K562 (cell line): Measurements from ENCODE around the gene PVALEF. TPM values are rescaled to one million over a fixed set of nuclear protein-coding genes. Genes with fewer than 3 reads are reported as not detected.

ENCODE experiments used
- ATAC-seq: fragments of 200-7000 bp; cut with Tn5 transposase; 3 replicates; pipeline ENCODE4 v1.9.1; 2020; ENCODE audit warnings: moderate library complexity
- BruUV-seq: library from RNA; stranded (reverse); fragments of 400-500 nt; replicated peaks from 2 replicates; lab custom pipeline; 2021; lab: Mats Ljungman, UMichigan
- CTCF ChIA-PET: fragments of 300-600 bp; formaldehyde crosslinking; extraction: SDS; loops from one replicate; lab custom pipeline; 2021; ENCODE audit warnings: low intra/inter-chr PET ratio; lab: Yijun Ruan, JAX
- POLR2A ChIA-PET: fragments of 300-600, 350-650 bp; sonication (Branson Sonifier 250); formaldehyde crosslinking; extraction: SDS; loops from one replicate; lab custom pipeline; 2021; ENCODE audit warnings: antibody characterized with exemption, inconsistent platforms; lab: Yijun Ruan, JAX
- DNase-seq, 4 experiments: peaks; one replicate each; pipeline versions ENCODE4 v3.0.0 to v3.0.0-alpha.2; 2011 to 2018; ENCODE audit warnings: low spot score in 3 of 4, mixed read lengths in 3 of 4; ENCODE audit errors: extremely low read depth in 1 of 4
- FAIRE-seq: peaks from 2 replicates; lab custom pipeline; 2011; peaks lifted over from hg19 to GRCh38; lab: Jason Lieb, UNC
- H2AFZ ChIP-seq: 2 replicates; pipeline ENCODE4 v1.6.0; 2011; ENCODE audit warnings: low read depth, low read length, control low read depth, inconsistent platforms
- H3K27ac ChIP-seq: fragments of 200-600 bp; 3 replicates; pipeline ENCODE4 v1.8.0; 2011; ENCODE audit warnings: low read depth, mild to moderate bottlenecking, control low read depth, inconsistent platforms, low read length, moderate library complexity, mixed read lengths; ENCODE audit errors: extremely low read depth
- H3K27me3 ChIP-seq, 2 experiments: fragments of 300-600 bp in 1 of 2; 2 replicates in 1 of 2; 3 replicates in 1 of 2; pipeline versions ENCODE4 v1.6.0 to v1.8.0; 2011; ENCODE audit warnings: inconsistent platforms in 2 of 2, low read length in 2 of 2, mild to moderate bottlenecking in 1 of 2, mixed read lengths in 1 of 2, moderate library complexity in 1 of 2; ENCODE audit not compliant: control insufficient read depth in 2 of 2, insufficient read depth in 2 of 2
- H3K36me3 ChIP-seq: fragments of 300-600 bp; 3 replicates; pipeline ENCODE4 v1.8.0; 2011; ENCODE audit warnings: mild to moderate bottlenecking, low read length, inconsistent platforms; ENCODE audit not compliant: control insufficient read depth, insufficient read depth
- H3K4me1 ChIP-seq, 2 experiments: fragments of 200-600 bp in 1 of 2; replicated peaks in 1 of 2; 2 replicates in 1 of 2; 3 replicates in 1 of 2; pipeline versions ENCODE4 v1.5.1 to v1.8.0; 2011; ENCODE audit warnings: inconsistent platforms in 2 of 2, low read length in 2 of 2, mild to moderate bottlenecking in 1 of 2, mixed read lengths in 1 of 2, moderate library complexity in 1 of 2; ENCODE audit not compliant: control insufficient read depth in 2 of 2, insufficient read depth in 2 of 2
- H3K4me2 ChIP-seq: 2 replicates; pipeline ENCODE4 v1.6.1; 2011; ENCODE audit warnings: low read length, control low read depth, inconsistent platforms, mixed read lengths; ENCODE audit not compliant: insufficient read depth
- H3K4me3 ChIP-seq: fragments of 200-600 bp; sonication (generic), shearing (Covaris generic); 2 replicates; pipeline ENCODE4 v1.5.1; 2016; ENCODE audit warnings: control low read depth, inconsistent platforms
- H3K79me2 ChIP-seq: fragments of 200-600 bp; 3 replicates; pipeline ENCODE4 v1.8.0; 2011; ENCODE audit warnings: low read length, inconsistent platforms; ENCODE audit not compliant: control insufficient read depth, insufficient read depth
- H3K9ac ChIP-seq, 2 experiments: 2 replicates each; pipeline versions ENCODE4 v1.6.0 to v1.6.1; 2011; ENCODE audit warnings: low read depth in 2 of 2, low read length in 2 of 2, control low read depth in 1 of 2, inconsistent platforms in 1 of 2, mild to moderate bottlenecking in 1 of 2, mixed read lengths in 1 of 2; ENCODE audit not compliant: insufficient read depth in 1 of 2
- H3K9me1 ChIP-seq: one replicate; pipeline ENCODE4 v1.6.0; 2011; ENCODE audit warnings: inconsistent platforms, mild to moderate bottlenecking, low read length, moderate library complexity; ENCODE audit not compliant: control insufficient read depth, insufficient read depth
- H3K9me3 ChIP-seq: replicated peaks from 2 replicates; pipeline ENCODE4 v1.5.1; 2011; ENCODE audit warnings: low read depth, low read length, inconsistent platforms; ENCODE audit not compliant: control insufficient read depth, insufficient read depth
- H4K20me1 ChIP-seq: replicated peaks from 2 replicates; pipeline ENCODE4 v1.6.1; 2011; ENCODE audit warnings: low read length, inconsistent platforms, mixed read lengths; ENCODE audit not compliant: control insufficient read depth, insufficient read depth
- CCNT2 ChIP-seq: IDR thresholded peaks from 2 replicates; pipeline ENCODE4 v1.6.1; 2011; ENCODE audit warnings: borderline replicate concordance, low read depth, mild to moderate bottlenecking, moderate library complexity, mixed read lengths, low read length; ENCODE audit not compliant: insufficient read length; ENCODE audit errors: extremely low read depth
- CREBBP ChIP-seq: IDR thresholded peaks from one replicate; pipeline ENCODE4 v1.6.1; 2012; ENCODE audit warnings: low read depth, mild to moderate bottlenecking, control low read depth, inconsistent platforms, low read length
- FOSL1 ChIP-seq: fragments of 200-800 bp; sonication (Bioruptor generic); conservative IDR thresholded peaks from 2 replicates; pipeline ENCODE4 v1.6.1; 2016; ENCODE audit warnings: missing genetic modification characterization, missing compliant biosample characterization
- HNRNPUL1 ChIP-seq: fragments of 200-400 bp; formaldehyde crosslinking; IDR thresholded peaks from 2 replicates; pipeline ENCODE4 v1.6.1; 2017; ENCODE audit warnings: low read length
- IRF9 ChIP-seq: fragments of 450-650 bp; IDR thresholded peaks from 2 replicates; pipeline ENCODE4 v1.6.1; 2016; ENCODE audit warnings: missing biosample characterization, missing genetic modification characterization
- LEF1 ChIP-seq: fragments of 450-650 bp; IDR thresholded peaks from 2 replicates; pipeline ENCODE4 v1.6.1; 2016; ENCODE audit warnings: mild to moderate bottlenecking
- NFE2 ChIP-seq: IDR thresholded peaks from 2 replicates; pipeline ENCODE4 v1.6.1; 2014; ENCODE audit warnings: antibody characterized with exemption, low read depth
- NFIC ChIP-seq: fragments of 450-650 bp; IDR thresholded peaks from 2 replicates; pipeline ENCODE4 v1.6.1; 2017; ENCODE audit warnings: mild to moderate bottlenecking, inconsistent platforms
- REST ChIP-seq, 2 experiments: fragments of 450-650 bp; formaldehyde crosslinking in 1 of 2; IDR thresholded peaks; 2 replicates each; pipeline versions ENCODE4 v1.4.0 to v1.6.1; 2014 to 2020; ENCODE audit warnings: mild to moderate bottlenecking in 2 of 2, borderline replicate concordance in 1 of 2, low read depth in 1 of 2
- RFX1 ChIP-seq: fragments of 450-650 bp; IDR thresholded peaks from 2 replicates; pipeline ENCODE4 v1.6.1; 2016; ENCODE audit warnings: mild to moderate bottlenecking, moderate library complexity
- TAF15 ChIP-seq: fragments of 200-400 bp; formaldehyde crosslinking; IDR thresholded peaks from 2 replicates; pipeline ENCODE4 v1.6.1; 2017; ENCODE audit warnings: mild to moderate bottlenecking, low read depth, low read length, moderate library complexity
- ZFP36 ChIP-seq: fragments of 150-350 bp; IDR thresholded peaks from 2 replicates; pipeline ENCODE4 v1.6.1; 2018; ENCODE audit warnings: low read length, low read depth; ENCODE audit not compliant: partially characterized antibody
- ZNF511 ChIP-seq: sonication (generic); formaldehyde crosslinking; IDR thresholded peaks from 2 replicates; pipeline ENCODE4 v1.8.0; 2022; ENCODE audit warnings: mild to moderate bottlenecking, missing genetic modification reagents
- WGBS: fragments of 100-300 bp; shearing (Covaris generic); methylation state at CpG from one replicate; pipeline ENCODE4 v1.1.6; 2016; ENCODE audit warnings: low coverage, mixed read lengths; ENCODE audit not compliant: insufficient coverage; ENCODE audit errors: missing lambda C conversion rate; 5-methylcytosine and 5-hydroxymethylcytosine counted together
- in situ Hi-C: fragments of 300-500 bp; cut with MboI; formaldehyde crosslinking; loops from 4 replicates; pipeline ENCODE4 v1.15.0; 2018; ENCODE audit warnings: inconsistent platforms, mixed read lengths
- intact Hi-C: fragments of 100-400 bp; cut with micrococcal nuclease; formaldehyde crosslinking; loops from 2 replicates; pipeline ENCODE4 v1.14.2; 2022
- polyA plus RNA-seq, 8 experiments: library from polyadenylated mRNA; depleted of rRNA in 4 of 8; stranded (reverse) in 5 of 8; unstranded in 3 of 8; fragments of >200 nt; fragmentation: Nextera tagmentation in 2 of 8; fragmentation: Illumina TruSeq in 1 of 8; extraction: Ambion mirVana in 2 of 8; extraction: Trizol in 1 of 8; gene quantifications; 2 replicates each; pipeline versions ENCODE4 v1.2.1 to v1.2.3, GENCODE V29; 2011 to 2014; ENCODE audit warnings: inconsistent platforms in 1 of 8, missing spikeins in 1 of 8
- total RNA-seq, 7 experiments: library from RNA; depleted of rRNA in 6 of 7; stranded (reverse); fragments of >200 nt in 6 of 7; fragmentation: Illumina TruSeq in 2 of 7; extraction: Trizol in 2 of 7; gene quantifications; 2 replicates each; pipeline versions ENCODE4 v1.2.1 to v1.2.3, GENCODE V29; 2011 to 2021; ENCODE audit warnings: low replicate concordance in 1 of 7

The PVALEF gene
- total and polyA plus RNA-seq, 9 of the 15 experiments (the other 6 are each of a cell fraction or from before 2014, with no cell fraction given): not detected

- in situ Hi-C loops (loop anchor here (25.0 kb wide), 1 partner anchor 90 kb away; the partner anchor contains the start of genes NDUFAF8 and TEPSIN), intact Hi-C loops (no loop called here)
- no peak for DNase-seq
- 8% methylated on average over 10 of the region's 10 CpGs for WGBS
- H3K27me3 ChIP-seq: peaks cover 13 to 45% of the 10 kb centered on the region in 2 experiments; a peak in 4 of 5 replicates
- no peak for FAIRE-seq
- ChIA-PET POLR2A (interaction anchor here (0.6 kb wide), 1 partner anchor 286 kb away, joined by 4 read pairs; no protein-coding TSS in a partner anchor), CTCF (no interaction called here)
- no peaks in the 10 kb centered on the region for H3K36me3 ChIP-seq
- H3K9me3 ChIP-seq: no peaks in the 10 kb centered on the region
- no peak overlapping the region for H3K4me3 ChIP-seq
- no peak overlapping the region for H3K9ac ChIP-seq
- no peaks in the 10 kb centered on the region for H4K20me1 ChIP-seq
- H3K27ac ChIP-seq: no peak overlapping the region
- H3K4me2 ChIP-seq: no peak overlapping the region
- no peak for TF ChIP-seq IRF9 (tag)
- no peak for TF ChIP-seq REST (IDR thresholded peaks at IDR 0.05; ENCODE audit: borderline replicate concordance)
- TF ChIP-seq REST (CRISPR knock-in tag; IDR thresholded peaks at IDR 0.05; ENCODE audit: low read depth): no peak
- TF ChIP-seq LEF1: no peak
- no peak for TF ChIP-seq ZNF511 (CRISPR knock-in tag)
- TF ChIP-seq FOSL1 (tag): no peak
- TF ChIP-seq CCNT2: no peak
- TF ChIP-seq NFE2: no peak
- no peak for TF ChIP-seq ZFP36
- TF ChIP-seq NFIC: no peak
- TF ChIP-seq HNRNPUL1: no peak
- no peak for TF ChIP-seq CREBBP
- TF ChIP-seq TAF15: no peak
- no peak for TF ChIP-seq RFX1
- H3K79me2 ChIP-seq: no peaks in the 10 kb centered on the region
- BruUV-seq: no TSS peak
- H3K9me1 ChIP-seq: no peaks in the 10 kb centered on the region
- H3K4me1 ChIP-seq: peaks cover 5 to 36% of the 10 kb centered on the region in 2 experiments; a peak in 3 of 5 replicates
- ATAC-seq: no peak
- H2AFZ ChIP-seq: no peak overlapping the region
Measured at GRCh38 chr17:81147701-81148100, 17.6 kb upstream of the PVALEF start.
